Measurements from ENCODE around the gene FBXO9.

FBXO9 gene

DNA sequence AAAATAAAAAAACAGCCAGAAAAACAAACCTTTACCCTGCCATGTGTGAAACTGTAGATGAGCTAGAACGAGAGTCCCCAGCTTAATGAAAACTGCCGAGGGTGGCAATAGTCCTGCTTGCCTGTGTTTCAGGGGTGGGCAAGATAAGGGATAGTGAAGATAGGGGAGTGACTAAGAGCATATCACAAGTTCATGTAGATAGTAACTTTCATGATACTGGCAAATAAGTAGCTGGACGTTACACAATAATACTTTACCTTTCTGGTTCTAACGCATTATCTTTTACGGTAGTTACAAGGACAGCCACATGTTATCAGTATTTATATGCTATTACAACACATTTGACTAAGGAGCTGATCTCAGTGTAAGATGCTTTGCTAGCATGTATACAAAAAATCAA, 9.3 kb upstream of the FBXO9 start:
- Histone ChIP-seq H2AFZ (ENCODE audit: low read depth, low read length, severe bottlenecking) (no peak overlapping the region), H3K36me3 (ENCODE audit: low read length) (no peaks in the 10 kb centered on the region), H3K9ac (ENCODE audit: low read length) (no peak overlapping the region), H3K27ac (ENCODE audit: low read depth, low read length) (no peak overlapping the region), H3K9me3 (ENCODE audit: insufficient read depth, low read length) (no peaks in the 10 kb centered on the region), H3F3A (ENCODE audit: insufficient read depth) (no peaks in the 10 kb centered on the region), H3K79me2 (ENCODE audit: insufficient read depth, low read length) (no peaks in the 10 kb centered on the region), H3K9me2 (replicated peaks; ENCODE audit: insufficient read depth, low read length) (no peaks in the 10 kb centered on the region), H3K27me3 (ENCODE audit: low read length) (no peaks in the 10 kb centered on the region), H4K20me1 (ENCODE audit: low read depth, low read length) (no peaks in the 10 kb centered on the region), H3K4me2 (ENCODE audit: low read depth, low read length, poor library complexity, severe bottlenecking) (no peak overlapping the region), H3K4me3 (ENCODE audit: insufficient read depth, low read length, poor library complexity, severe bottlenecking) (no peak overlapping the region)
- TF ChIP-seq EZH2phosphoT487 (conservative IDR thresholded peaks at IDR 0.05; ENCODE audit: low read length) = no peak
- no peak for TF ChIP-seq CTCF (IDR thresholded peaks at IDR 0.05; ENCODE audit: insufficient read depth, low read length, poor library complexity, severe bottlenecking)

DNA sequence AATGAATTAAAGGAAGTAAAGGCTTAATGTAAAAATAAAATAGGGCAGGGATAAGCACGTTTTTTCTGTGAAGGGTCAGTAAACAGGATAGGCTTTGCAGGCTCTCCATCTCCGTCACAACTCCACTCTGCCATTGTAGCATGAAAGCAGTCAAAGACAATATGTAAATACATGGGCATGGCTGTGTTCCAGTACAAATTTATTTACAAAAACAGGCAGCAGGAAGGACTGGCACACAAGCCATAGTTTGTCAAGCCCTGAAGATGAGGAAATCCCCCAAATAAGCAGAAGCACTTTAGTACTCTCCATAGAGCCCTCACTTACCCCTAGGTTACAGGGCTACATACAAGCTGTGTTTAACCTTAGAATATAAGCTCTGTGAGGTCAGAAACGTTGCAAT, 8.9 kb upstream of the FBXO9 start:
- Histone ChIP-seq H3K9me2 (replicated peaks; ENCODE audit: insufficient read depth, low read length) (no peaks in the 10 kb centered on the region), H3K4me2 (ENCODE audit: low read depth, low read length, poor library complexity, severe bottlenecking) (no peak overlapping the region), H3K27ac (ENCODE audit: low read depth, low read length) (no peak overlapping the region), H3K36me3 (ENCODE audit: low read length) (no peaks in the 10 kb centered on the region), H3K9me3 (ENCODE audit: insufficient read depth, low read length) (no peaks in the 10 kb centered on the region), H3F3A (ENCODE audit: insufficient read depth) (no peaks in the 10 kb centered on the region), H2AFZ (ENCODE audit: low read depth, low read length, severe bottlenecking) (no peak overlapping the region), H3K4me3 (ENCODE audit: insufficient read depth, low read length, poor library complexity, severe bottlenecking) (no peak overlapping the region), H3K79me2 (ENCODE audit: insufficient read depth, low read length) (no peaks in the 10 kb centered on the region), H3K27me3 (ENCODE audit: low read length) (no peaks in the 10 kb centered on the region), H4K20me1 (ENCODE audit: low read depth, low read length) (no peaks in the 10 kb centered on the region), H3K9ac (ENCODE audit: low read length) (no peak overlapping the region)
- TF ChIP-seq EZH2phosphoT487 (conservative IDR thresholded peaks at IDR 0.05; ENCODE audit: low read length) = no peak
- TF ChIP-seq CTCF (IDR thresholded peaks at IDR 0.05; ENCODE audit: insufficient read depth, low read length, poor library complexity, severe bottlenecking) = no peak

DNA sequence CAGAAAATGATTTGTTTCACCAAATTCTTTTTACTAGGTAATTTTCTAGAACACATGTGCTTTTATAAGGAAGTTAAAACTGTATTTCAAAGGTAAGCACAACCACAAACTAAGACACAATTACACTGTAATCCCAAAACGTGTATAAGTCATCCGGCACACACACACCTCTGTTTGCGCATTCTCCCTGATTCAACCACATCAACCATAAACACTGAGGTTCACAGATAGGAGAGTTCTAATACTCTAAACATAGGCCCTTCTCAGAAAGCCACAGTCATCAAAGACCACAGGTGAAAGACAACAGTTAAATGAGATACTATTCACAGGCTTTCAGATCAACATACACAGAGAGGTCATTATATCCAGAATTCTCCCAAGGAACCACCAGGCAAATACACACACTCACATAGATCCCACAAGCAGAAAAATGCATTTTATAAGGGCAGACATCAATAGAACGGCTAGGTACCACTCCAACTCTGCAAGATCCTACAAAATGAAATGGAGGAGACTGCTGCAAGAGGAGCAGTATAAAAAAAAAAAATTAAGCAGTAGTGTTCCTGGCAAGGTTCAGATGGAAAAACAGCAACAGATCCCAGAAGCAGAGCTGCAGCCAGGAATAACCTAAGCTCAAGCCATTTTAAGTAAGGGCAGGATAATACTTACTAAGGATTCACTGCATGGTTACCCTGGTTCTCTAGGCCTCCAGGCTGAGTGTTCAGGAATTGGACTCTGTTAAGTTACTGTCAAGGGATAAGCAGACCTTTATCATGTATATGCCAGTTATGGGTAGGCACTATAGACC, 6.6 kb upstream of the FBXO9 start:
- H3F3A ChIP-seq (ENCODE audit: insufficient read depth) = peaks cover 9% of the 10 kb centered on the region; the same call in 1 of the 2 replicates
- no peak overlapping the region for H3K4me3 ChIP-seq (ENCODE audit: insufficient read depth, low read length, poor library complexity, severe bottlenecking)
- H3K4me2 ChIP-seq (ENCODE audit: low read depth, low read length, poor library complexity, severe bottlenecking) = no peak overlapping the region
- no peak for TF ChIP-seq EZH2phosphoT487 (conservative IDR thresholded peaks at IDR 0.05; ENCODE audit: low read length)
- H3K27ac ChIP-seq (ENCODE audit: low read depth, low read length) = no peak overlapping the region
- no peak overlapping the region for H2AFZ ChIP-seq (ENCODE audit: low read depth, low read length, severe bottlenecking)
- H3K36me3 ChIP-seq (ENCODE audit: low read length) = no peaks in the 10 kb centered on the region
- H3K79me2 ChIP-seq (ENCODE audit: insufficient read depth, low read length) = no peaks in the 10 kb centered on the region
- no peaks in the 10 kb centered on the region for H3K9me3 ChIP-seq (ENCODE audit: insufficient read depth, low read length)
- no peaks in the 10 kb centered on the region for H3K27me3 ChIP-seq (ENCODE audit: low read length)
- no peaks in the 10 kb centered on the region for H3K9me2 ChIP-seq (replicated peaks; ENCODE audit: insufficient read depth, low read length)
- H3K9ac ChIP-seq (ENCODE audit: low read length) = no peak overlapping the region
- H4K20me1 ChIP-seq (ENCODE audit: low read depth, low read length) = no peaks in the 10 kb centered on the region
